ENCODE data around the gene VDAC1.

DNA sequence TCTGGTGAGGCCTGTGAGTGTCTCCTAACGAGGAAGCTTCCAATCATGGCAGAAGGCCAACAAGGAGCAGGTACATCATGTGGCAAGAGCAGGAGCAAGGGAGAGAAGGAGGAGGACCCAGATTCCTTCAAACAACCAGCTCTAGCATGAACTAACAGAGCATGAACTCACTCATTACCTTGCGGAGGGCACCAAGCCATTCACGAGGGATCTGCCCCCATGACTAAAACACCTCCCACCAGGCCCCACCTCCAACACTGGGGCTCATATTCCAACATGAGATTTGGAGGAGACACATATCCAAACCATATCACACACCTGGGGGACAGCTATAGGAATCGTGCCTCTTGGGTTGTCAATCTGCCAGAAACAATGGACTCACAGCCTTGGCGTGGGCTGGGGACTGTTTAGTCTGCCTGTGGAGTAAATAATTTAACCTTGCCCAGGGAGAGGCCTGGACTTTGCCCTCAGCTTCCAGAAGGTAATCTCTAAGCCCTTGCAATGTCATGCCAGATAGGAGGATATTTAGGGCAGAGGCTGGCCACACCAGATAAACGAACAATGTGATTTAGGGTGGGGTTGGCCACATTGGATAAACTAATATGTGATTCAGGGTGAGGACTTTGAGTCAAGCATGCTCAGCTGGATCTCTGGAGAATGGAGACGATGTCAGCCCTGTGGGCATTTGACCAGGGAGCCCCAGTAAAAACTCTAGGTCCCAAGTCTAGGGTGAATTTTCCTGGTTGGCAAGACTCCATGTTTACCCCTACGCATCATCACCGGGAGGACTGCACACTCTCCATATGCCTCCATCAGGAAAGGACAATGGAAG, 13.6 kb upstream of the VDAC1 start:
- TF ChIP-seq GATA3 (IDR thresholded peaks at IDR 0.05; ENCODE audit: low read depth, low read length) (no peak), GATA2 (IDR thresholded peaks at IDR 0.05; ENCODE audit: low read depth, low read length) (no peak)

Data from SH-SY5Y (cell line).